B cell (primary cell): ENCODE results near the gene RBM44. TPM values are rescaled to one million over a fixed set of nuclear protein-coding genes. Genes with fewer than 3 reads are reported as not detected.

ENCODE experiments used
- ATAC-seq: fragments of 200-7000 bp; cut with Tn5 transposase; one replicate; pipeline ENCODE4 v1.10.0; 2021; ENCODE audit warnings: low read depth, mild to moderate bottlenecking, moderate number of reproducible peaks, moderate library complexity
- CTCF ChIA-PET: fragments of 350-600 bp; sonication (Branson Sonifier 250); formaldehyde crosslinking; loops from one replicate; lab custom pipeline; 2021; ENCODE audit warnings: antibody characterized with exemption, inconsistent platforms; lab: Charles Lee
- POLR2A ChIA-PET: fragments of 350-600 bp; sonication (Branson Sonifier 250); formaldehyde crosslinking; loops from one replicate; lab custom pipeline; 2021; ENCODE audit warnings: antibody characterized with exemption; lab: Charles Lee
- DNase-seq: peaks from one replicate; pipeline ENCODE4 v3.0.0; 2013
- H2AFZ ChIP-seq: 2 replicates; pipeline ENCODE4 v1.6.1; 2012; ENCODE audit warnings: mild to moderate bottlenecking, low read depth, low read length; ENCODE audit not compliant: insufficient read depth, poor library complexity, severe bottlenecking
- H3K27ac ChIP-seq, 2 donors: 1 replicate in 1 of 2; 2 replicates in 1 of 2; pipeline ENCODE4 v1.5.1; 2012 to 2013; ENCODE audit warnings: low read length in 2 of 2, mild to moderate bottlenecking in 2 of 2, moderate library complexity in 1 of 2
- H3K27me3 ChIP-seq, 4 experiments: fragments of 200-600 bp in 1 of 4; sonication (generic) in 1 of 4; replicated peaks in 1 of 4; 1 replicate in 2 of 4; 2 replicates in 2 of 4; pipeline versions ENCODE4 v1.6.1 to v1.7.0; 2013 to 2016; ENCODE audit warnings: low read length in 3 of 4, mild to moderate bottlenecking in 2 of 4, mixed read lengths in 1 of 4, moderate library complexity in 1 of 4; ENCODE audit not compliant: insufficient read depth in 4 of 4, control insufficient read depth in 3 of 4; ENCODE audit errors: control extremely low read depth in 1 of 4
- H3K36me3 ChIP-seq, 2 experiments: replicated peaks in 1 of 2; 1 replicate in 1 of 2; 2 replicates in 1 of 2; pipeline versions ENCODE4 v1.6.1 to v1.7.1; 2013; ENCODE audit warnings: low read length in 1 of 2; ENCODE audit not compliant: insufficient read depth in 2 of 2, control insufficient read depth in 1 of 2; ENCODE audit errors: control extremely low read depth in 1 of 2, extremely low read depth in 1 of 2
- H3K4me1 ChIP-seq, 2 donors: fragments of 200-600 bp in 1 of 2; sonication (generic) in 1 of 2; 1 replicate in 1 of 2; 2 replicates in 1 of 2; pipeline versions ENCODE4 v1.5.1 to v1.6.1; 2013 to 2017; ENCODE audit warnings: low read length in 2 of 2; ENCODE audit not compliant: control insufficient read depth in 2 of 2, insufficient read depth in 2 of 2
- H3K4me2 ChIP-seq: replicated peaks from 2 replicates; pipeline ENCODE3; 2012; ENCODE audit warnings: mild to moderate bottlenecking, low read depth, low read length; ENCODE audit not compliant: poor library complexity, severe bottlenecking
- H3K4me3 ChIP-seq, 5 experiments: fragments of 200-600 bp in 1 of 5; sonication (generic) in 1 of 5; 1 replicate in 3 of 5; 2 replicates in 2 of 5; pipeline versions ENCODE4 v1.5.1 to v1.7.0; 2011 to 2016; ENCODE audit warnings: low read length in 4 of 5, mild to moderate bottlenecking in 4 of 5, low read depth in 2 of 5, control low read depth in 1 of 5, moderate library complexity in 1 of 5; ENCODE audit not compliant: insufficient read depth in 1 of 5; ENCODE audit errors: control extremely low read depth in 1 of 5, extremely low read depth in 1 of 5
- H3K79me2 ChIP-seq: fragments of 200-600 bp; sonication (generic); one replicate; pipeline ENCODE4 v1.6.0; 2016; ENCODE audit warnings: low read length; ENCODE audit not compliant: control insufficient read depth, insufficient read depth
- H3K9ac ChIP-seq: fragments of 200-600 bp; sonication (generic); 2 replicates; pipeline ENCODE4 v1.6.1; 2017; ENCODE audit warnings: mild to moderate bottlenecking, low read length, moderate library complexity
- H3K9me3 ChIP-seq, 3 donors: one replicate each; pipeline versions ENCODE4 v1.6.1 to v1.7.1; 2013; ENCODE audit warnings: low read length in 2 of 3; ENCODE audit not compliant: control insufficient read depth in 2 of 3, insufficient read depth in 1 of 3; ENCODE audit errors: control extremely low read depth in 1 of 3
- H4K20me1 ChIP-seq: 2 replicates; pipeline ENCODE4 v1.6.0; 2012; ENCODE audit warnings: mild to moderate bottlenecking, low read length; ENCODE audit not compliant: insufficient read depth, control insufficient read depth, poor library complexity, severe bottlenecking
- H3K27ac Mint-ChIP-seq: one replicate; pipeline ENCODE4 v1.8.0; 2021; ENCODE audit warnings: mixed read lengths
- H3K27me3 Mint-ChIP-seq: one replicate; pipeline ENCODE4 v1.8.0; 2021; ENCODE audit warnings: mixed read lengths
- H3K4me1 Mint-ChIP-seq: one replicate; pipeline ENCODE4 v1.8.0; 2021; ENCODE audit warnings: mixed read lengths
- H3K4me3 Mint-ChIP-seq: one replicate; pipeline ENCODE4 v1.8.0; 2021; ENCODE audit warnings: mixed read lengths
- H3K9me3 Mint-ChIP-seq: one replicate; pipeline ENCODE4 v1.8.0; 2022; ENCODE audit warnings: mixed read lengths; ENCODE audit not compliant: insufficient read depth
- CTCF ChIP-seq: fragments of 200-600 bp; IDR thresholded peaks from one replicate; pipeline ENCODE4 v1.8.0; 2022; ENCODE audit warnings: antibody characterized with exemption, mild to moderate bottlenecking
- EZH2 ChIP-seq: IDR thresholded peaks from 2 replicates; pipeline ENCODE4 v1.6.1; 2012; ENCODE audit warnings: borderline replicate concordance, low read depth, mild to moderate bottlenecking, moderate library complexity, low read length; ENCODE audit not compliant: insufficient read depth, poor library complexity, severe bottlenecking
- WGBS: methylation state at CpG from one replicate; pipeline ENCODE4 v1.1.5; 2013; ENCODE audit warnings: missing lambda C conversion rate; ENCODE audit not compliant: insufficient coverage; 5-methylcytosine and 5-hydroxymethylcytosine counted together
- intact Hi-C: fragments of 100-400 bp; cut with micrococcal nuclease; formaldehyde crosslinking; loops from one replicate; pipeline ENCODE4 v1.10.0; 2022
- polyA plus RNA-seq: library from polyadenylated mRNA; depleted of rRNA; stranded (reverse); fragments of >200 nt; gene quantifications from 2 replicates; pipeline ENCODE4 v1.2.3, GENCODE V29; 2012
- total RNA-seq, 2 donors: library from RNA; stranded (reverse); fragments of 120-200 nt in 1 of 2; gene quantifications; 1 replicate in 1 of 2; 2 replicates in 1 of 2; pipeline versions ENCODE4 v1.2.3 to v1.2.4, GENCODE V29; 2013 to 2022

Gene RBM44
- total and polyA plus RNA-seq, 2 donors (not counting 1 experiment from before 2014, with no cell fraction given): 0.39 to 1.3 TPM

GRCh38 chr2:237882510-237883481, 84.2 kb downstream of the RBM44 start:
- H3K9me3 ChIP-seq: peaks cover 0 to 3% (median 0%) of the 10 kb centered on the region in 3 donors
- H3K4me2 ChIP-seq: no peak overlapping the region
- H3K27ac ChIP-seq: no peak overlapping the region
- no peaks in the 10 kb centered on the region for H3K4me1 ChIP-seq
- TF ChIP-seq CTCF (no peak), EZH2 (no peak)
- CTCF ChIA-PET: interaction anchor here (1.5 kb wide), 1 partner anchor 40 kb away, joined by 5 read pairs; no protein-coding TSS in a partner anchor
- Mint-ChIP-seq H3K27me3 (no peaks in the 10 kb centered on the region), H3K4me1 (no peaks in the 10 kb centered on the region), H3K4me3 (no peak overlapping the region), H3K27ac (no peak overlapping the region), H3K9me3 (no peaks in the 10 kb centered on the region)
- no peak overlapping the region for H3K9ac ChIP-seq
- H3K79me2 ChIP-seq: no peaks in the 10 kb centered on the region
- no peak overlapping the region for H2AFZ ChIP-seq
- intact Hi-C loops: no loop called here
- no peak for DNase-seq
- no peaks in the 10 kb centered on the region for H4K20me1 ChIP-seq
- H3K36me3 ChIP-seq: no peaks in the 10 kb centered on the region
- WGBS: 90% methylated on average over 20 of the region's 20 CpGs
- ATAC-seq: no peak
- H3K4me3 ChIP-seq: no peak overlapping the region
- no peaks in the 10 kb centered on the region for H3K27me3 ChIP-seq
- POLR2A ChIA-PET: interaction anchor here (1.0 kb wide), 1 partner anchor 11 kb away, joined by 9 read pairs; no protein-coding TSS in a partner anchor

- Mint-ChIP-seq H3K9me3 (no peaks in the 10 kb centered on the region), H3K27me3 (no peaks in the 10 kb centered on the region), H3K4me1 (no peaks in the 10 kb centered on the region), H3K27ac (no peak overlapping the region), H3K4me3 (no peak overlapping the region)
- Histone ChIP-seq H2AFZ (no peak overlapping the region), H3K36me3 (no peaks in the 10 kb centered on the region), H3K27ac (no peak overlapping the region), H3K27me3 (no peaks in the 10 kb centered on the region), H3K9ac (no peak overlapping the region), H3K79me2 (no peaks in the 10 kb centered on the region), H3K4me2 (no peak overlapping the region), H4K20me1 (no peaks in the 10 kb centered on the region), H3K4me1 (no peaks in the 10 kb centered on the region), H3K4me3 (no peak overlapping the region), H3K9me3 (peaks cover 0 to 3% (median 0%) of the 10 kb centered on the region in 3 donors)
- ATAC-seq: no peak
- no peak for TF ChIP-seq CTCF
- no peak for TF ChIP-seq EZH2
- DNase-seq: no peak
- 94% methylated on average over 3 of the region's 10 CpGs for WGBS
- intact Hi-C loops: no loop called here
- ChIA-PET CTCF (interaction anchor here (1.5 kb wide), 1 partner anchor 39 kb away, joined by 5 read pairs; no protein-coding TSS in a partner anchor), POLR2A (no interaction called here)
These were observed 85.4 kb downstream of the RBM44 start for GRCh38 chr2:237883951-237884446.
